Astrocyte (in vitro differentiated cells and primary cell): ENCODE measurements around the gene PMS1.

Experiments used
- CTCF ChIP-seq: IDR thresholded peaks from 2 replicates; pipeline ENCODE4 v1.5.1; 2011; ENCODE audit warnings: low read depth, mild to moderate bottlenecking, inconsistent platforms, low read length, moderate library complexity; ENCODE audit not compliant: insufficient read depth
- EZH2 ChIP-seq: IDR thresholded peaks from 2 replicates; pipeline ENCODE4 v1.6.1; 2012; ENCODE audit warnings: mild to moderate bottlenecking, low read length, inconsistent platforms; ENCODE audit not compliant: insufficient read depth

GRCh38 chr2:189851174-189851826, 67.0 kb downstream of the PMS1 start:
- no peak for TF ChIP-seq CTCF
- TF ChIP-seq EZH2: no peak
